NCI-H2081 treated with DMSO at 0.1 percent for 48 hours (cell line): Measurements from ENCODE around the gene GK2.

Experiments used
- DNase-seq: peaks from one replicate; lab custom pipeline; 2025; lab: John Stamatoyannopoulos, UW

Gene GK2

DNA sequence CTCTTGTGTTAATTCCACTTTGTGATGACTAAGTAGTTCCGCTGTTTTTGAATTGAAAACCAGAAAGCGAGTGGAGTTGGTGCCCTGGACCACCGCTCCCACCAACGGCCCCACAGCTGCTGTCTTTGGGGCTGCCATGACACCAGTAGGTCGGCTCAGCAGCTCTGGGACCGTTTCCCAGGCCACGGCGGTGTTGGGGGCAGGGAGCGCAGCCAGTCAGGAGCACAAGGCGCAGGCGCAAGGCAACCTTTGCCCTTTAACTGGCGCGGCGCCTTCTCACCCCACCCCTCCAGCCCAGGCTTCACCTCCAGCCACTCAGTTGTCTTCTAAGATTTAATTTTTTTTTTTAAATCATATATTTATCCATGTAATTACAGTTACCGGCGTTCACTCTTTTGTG lies at the start of gene GK2:
TSS of gene GK2 (minus strand) at position 166 of the 400 bp plus-strand sequence. CDS start at position 138, 28 bp downstream.
- DNase-seq, result no peak

DNA sequence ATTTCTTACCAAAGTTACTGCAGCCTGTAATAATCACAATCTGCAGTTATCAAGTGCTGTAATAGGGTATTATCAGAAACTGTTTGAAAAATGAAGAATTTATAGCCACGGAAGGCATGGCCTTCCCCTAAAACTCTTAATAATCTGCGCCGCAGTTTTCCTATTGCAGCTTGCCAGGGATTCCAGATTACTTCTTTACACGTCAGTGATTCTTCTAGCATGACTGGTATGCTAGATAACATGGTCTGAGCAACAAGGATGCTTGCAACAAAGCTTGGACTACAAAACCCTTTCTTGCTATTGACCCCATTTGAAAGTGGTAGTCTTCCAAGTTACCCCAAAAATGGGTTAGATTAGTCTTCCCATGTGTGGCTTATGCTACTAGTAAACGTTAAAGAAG lies 47.2 kb upstream of the GK2 start:
- DNase-seq, result no peak

DNA sequence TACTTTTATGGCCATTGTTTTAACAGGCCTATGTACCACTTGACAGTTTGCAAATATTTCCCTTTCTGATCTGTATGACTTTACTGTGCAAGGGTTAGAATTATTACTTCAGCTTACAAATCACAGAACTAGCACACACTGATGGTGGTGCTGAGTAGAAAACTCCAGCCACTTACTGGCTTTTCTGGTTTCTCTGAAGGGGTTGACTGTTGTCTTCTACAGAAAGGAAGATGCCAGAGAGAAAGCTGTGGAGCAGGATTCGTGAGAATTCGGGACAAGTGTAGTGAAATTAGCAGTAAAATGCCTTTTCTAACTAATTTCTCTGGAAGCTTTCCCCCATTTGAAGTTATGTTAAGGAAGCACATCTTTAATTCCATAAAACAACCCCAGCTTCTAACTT lies 46.6 kb upstream of the GK2 start:
- DNase-seq, result no peak

DNA sequence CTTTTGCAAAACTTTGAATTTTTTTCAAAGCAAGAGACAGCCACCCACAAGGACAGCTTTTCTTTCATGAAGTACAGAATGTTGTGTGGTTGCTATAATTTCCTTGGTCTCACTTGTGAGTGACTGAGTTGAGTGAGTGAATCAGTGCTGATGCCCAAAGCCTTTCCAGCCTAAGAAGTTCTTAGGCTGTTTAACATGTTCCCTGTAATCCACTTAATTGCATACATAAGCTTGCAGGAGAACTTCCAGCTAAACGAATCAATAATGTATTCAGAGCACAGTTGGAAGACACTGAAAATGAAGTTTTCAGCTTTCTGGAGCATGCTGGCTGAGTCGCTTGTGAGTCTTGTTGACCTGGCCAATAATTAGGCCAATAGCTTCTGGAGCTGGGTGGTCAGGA lies 42.0 kb upstream of the GK2 start:
- DNase-seq, result no peak

DNA sequence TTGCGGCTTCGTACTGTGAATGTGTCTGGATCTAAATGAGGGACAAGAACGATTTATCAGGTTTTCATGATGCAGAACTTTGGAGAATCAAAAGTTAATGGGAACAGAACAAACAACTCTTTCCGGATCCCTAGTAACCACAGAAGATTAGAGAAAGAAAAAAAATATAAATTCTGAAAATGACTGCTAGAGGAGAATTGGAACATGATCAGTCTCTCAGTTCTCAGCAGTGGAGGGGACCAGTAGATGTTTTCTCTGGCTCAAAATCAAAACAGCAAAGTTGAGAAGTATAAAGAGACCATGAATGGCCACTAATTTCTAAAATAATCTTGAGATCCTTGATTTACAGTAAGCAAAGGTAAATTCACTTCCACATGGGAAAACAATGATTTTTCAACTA lies 38.1 kb upstream of the GK2 start:
- no peak for DNase-seq

DNA sequence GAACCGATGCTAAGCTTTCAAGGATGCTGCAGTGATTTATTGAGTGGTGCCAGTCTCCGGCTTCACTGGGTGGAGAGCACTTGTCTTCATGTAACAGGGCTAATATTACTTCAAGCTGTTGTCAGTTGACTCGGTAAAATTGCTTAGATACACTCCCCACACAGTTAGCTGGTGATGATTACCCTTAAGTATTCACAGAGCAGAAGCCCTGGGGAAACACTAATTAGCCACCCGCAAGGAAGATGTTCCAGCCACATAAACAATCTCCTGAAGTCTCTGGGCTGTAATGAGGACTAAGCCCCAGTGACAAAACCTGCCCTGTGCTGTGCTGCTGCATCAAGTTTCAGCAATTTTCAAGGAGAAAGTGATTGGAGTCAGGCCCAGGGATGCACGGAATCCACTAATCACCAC lies 37.3 kb upstream of the GK2 start:
- no peak for DNase-seq

DNA sequence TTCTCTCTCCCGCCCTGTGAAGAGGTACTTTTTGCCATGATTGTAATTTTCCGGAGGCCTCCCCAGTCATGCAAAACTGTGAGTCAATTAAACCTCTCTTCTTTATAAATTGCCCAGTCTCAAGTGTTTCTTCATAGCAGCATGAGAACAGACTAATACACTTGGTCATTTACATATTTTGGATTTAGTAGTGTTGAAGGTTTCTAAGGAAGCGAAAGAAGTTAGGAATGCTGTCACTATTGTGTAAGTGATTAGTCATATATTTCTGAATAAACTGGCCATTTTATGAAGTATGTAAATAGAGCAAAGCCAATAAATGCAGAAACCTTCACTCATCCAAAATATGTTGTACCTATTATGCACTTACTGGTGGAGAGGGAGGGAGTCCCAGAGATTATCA lies 34.4 kb upstream of the GK2 start:
- no peak for DNase-seq

DNA sequence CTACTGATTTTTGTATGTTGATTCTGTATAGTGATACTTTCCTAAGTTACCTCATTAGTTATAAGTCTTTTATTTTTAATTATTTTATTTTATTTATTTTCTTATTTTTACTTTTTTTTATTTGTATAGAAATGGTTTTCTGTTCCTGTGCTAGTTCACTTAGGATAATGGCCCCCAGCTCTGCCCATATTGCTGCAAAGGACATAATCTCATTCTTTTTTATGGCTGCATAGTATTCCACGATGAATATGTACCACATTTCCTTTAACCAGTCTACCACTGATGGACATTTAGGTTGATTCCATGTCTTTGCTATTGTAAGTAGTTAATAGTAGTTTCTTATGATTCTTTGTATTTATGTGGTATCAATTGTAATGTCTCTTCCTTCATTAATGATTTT lies 31.5 kb upstream of the GK2 start:
- no peak for DNase-seq

DNA sequence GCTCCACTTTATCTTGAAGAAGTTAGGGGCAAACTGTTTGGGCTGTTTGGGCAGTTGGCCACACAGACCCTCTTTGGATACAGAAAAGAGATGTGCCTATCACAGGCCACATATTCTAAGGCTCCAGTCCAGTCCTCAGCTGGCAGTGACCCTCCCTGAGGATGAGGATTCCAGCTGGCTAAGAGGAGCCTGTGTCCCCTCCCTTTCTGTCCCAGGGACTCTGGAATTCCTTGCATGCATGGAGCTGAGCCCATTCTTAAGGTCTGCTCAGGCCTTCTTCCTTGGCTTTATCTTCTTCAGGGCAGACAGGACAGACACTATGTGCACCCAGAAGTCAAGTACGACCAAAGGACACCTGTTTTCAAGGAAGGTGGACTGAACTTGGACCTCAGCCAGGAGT lies 23.8 kb upstream of the GK2 start:
- no peak for DNase-seq

DNA sequence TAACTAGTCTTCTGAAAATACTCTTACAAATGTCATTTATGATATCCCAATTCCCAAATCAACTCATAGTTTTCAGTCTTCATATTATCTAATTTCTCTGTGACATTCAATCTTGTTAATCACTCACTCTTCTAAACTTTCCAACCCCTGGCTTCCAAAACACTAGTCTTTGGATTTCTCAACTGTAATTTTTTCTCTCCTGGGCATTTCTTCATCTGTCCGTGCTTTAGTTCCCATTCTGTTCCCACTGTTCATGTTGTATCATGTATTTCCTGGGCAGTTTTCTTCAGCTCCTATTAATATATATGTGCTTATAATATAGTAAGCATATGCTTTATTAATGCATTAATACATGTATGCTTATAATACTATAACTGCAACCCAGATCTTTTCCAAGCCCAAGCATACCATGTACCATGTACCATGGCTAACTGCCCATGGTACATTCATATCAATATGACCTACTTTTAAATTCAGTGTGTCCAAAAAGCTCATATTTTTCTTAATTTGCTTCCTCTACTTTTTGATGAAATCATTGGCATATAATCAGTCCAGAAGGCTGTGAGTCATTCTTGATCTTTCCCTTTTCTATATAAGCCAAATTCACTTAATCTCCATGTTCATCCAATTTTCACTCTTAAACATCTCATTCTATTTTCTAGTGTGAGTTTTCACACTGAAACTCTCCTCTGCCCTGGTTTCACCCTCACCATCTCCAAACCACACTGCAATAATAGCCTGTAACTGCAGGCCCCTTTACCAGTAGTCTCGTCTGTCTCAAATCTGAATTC lies 21.3 kb upstream of the GK2 start:
- no peak for DNase-seq

DNA sequence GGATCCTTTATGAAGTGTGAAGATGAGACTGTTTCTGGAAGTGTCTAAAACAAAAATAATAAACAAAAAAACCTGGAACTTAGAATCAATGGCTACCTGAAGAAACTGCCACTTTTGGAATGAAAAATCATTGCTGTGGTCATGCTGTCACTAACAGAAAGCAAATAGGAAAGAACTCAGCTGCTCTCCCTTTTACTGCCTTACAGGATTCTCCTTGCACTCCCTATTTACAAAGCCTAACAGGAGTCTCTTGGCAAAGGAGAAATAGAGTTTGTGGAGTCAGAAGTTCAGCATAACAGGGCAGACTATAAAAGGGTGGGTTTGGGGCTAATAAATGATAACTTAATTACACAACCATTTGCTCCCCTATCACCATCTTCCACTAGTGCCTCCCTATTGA lies 19.0 kb upstream of the GK2 start:
- DNase-seq, result no peak

DNA sequence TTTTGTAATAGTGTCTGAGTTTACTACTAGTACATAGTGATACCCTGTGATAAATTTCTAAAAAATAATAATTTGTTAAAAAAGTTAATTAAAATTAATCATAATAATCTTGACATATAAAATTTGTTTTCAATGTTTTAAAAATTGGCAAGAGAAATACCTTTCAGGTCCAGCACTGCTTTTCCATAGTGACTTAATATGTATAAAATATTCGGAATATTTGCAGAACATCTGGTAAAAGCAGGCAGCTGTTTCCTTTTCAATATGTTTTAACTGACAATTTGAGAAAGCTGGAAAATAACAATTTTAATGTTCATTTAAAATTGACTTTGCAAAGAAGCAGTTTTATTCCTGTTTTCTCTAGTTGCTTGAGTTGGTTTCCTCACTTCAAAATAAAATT lies 17.6 kb upstream of the GK2 start:
- no peak for DNase-seq

DNA sequence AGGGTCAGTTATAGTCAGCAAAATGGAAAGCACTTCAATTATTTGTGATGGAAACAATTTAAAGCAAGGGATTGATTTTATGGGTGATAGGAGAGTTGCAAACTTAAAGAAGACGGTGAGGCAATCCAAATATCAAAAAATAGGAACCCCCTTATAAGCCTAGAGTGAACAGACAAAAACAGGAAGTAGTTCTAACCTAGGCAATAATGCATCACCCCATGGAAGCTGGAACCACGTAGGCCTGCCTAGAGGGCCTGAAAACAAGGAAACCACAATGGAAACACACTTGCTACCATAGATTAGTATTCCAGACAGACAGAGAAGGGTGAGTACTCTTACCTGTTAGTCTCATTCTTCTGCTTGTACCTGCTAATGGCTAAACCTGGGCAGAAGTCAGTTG lies 13.5 kb upstream of the GK2 start:
- no peak for DNase-seq

DNA sequence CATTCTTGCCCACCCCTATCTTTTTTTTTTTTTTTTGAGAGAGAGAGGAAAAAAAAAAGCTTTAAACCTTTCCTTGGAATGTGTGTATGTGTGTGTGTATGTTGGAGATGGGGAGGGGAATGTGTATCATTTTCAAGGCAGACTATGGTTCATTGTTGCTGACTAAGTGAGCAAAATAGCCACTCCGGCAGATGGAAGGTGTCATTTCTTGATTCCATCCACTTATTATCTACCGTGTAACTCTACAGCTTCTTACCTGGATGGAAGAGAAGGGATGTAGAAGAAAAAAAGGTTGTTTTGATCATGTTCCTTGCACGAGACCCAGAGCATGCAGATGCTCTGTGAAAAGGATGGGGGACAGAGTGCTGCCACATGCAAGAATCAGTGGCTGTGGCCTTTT lies 5.9 kb upstream of the GK2 start:
- DNase-seq, result no peak

DNA sequence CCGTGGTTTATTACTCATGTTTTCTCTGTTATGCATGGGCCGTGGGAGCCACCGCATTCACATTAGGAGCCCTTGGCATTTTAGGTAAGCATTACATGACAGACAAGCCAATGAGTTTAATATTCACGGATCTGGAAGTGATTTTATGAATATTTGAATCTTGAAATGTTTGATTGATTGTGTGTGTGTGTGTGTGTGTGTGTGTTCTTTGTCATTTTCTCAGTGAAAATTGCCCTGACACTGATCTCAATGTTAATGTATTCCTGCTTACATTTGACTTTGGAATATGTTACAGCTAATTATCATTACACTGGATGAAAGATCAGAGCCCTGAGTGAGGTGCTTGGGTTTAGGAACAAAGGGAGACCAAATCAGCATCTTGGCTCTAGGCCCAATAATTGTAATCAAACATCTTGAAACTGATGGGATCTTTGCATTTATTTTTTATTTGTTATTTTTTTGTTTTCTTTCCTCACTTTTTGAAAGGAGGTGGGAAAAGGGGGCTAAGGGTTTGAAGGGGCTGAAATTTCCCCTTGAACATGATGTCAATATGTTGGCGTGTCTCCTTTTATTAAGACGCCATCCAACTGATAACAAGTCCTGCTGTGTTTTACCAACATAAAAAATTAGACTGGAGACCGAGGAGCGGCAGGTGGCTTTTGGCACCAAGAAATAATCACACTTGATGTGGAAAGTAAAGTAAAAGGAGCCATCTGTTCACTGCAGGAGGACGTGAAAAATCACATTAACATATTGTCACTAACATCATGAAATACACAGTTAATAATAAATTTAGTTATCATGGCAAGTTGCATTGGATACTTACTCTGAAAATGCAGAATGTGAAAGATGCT lies 5.2 kb upstream of the GK2 start:
- peak; percentile 31 for DNase-seq

DNA sequence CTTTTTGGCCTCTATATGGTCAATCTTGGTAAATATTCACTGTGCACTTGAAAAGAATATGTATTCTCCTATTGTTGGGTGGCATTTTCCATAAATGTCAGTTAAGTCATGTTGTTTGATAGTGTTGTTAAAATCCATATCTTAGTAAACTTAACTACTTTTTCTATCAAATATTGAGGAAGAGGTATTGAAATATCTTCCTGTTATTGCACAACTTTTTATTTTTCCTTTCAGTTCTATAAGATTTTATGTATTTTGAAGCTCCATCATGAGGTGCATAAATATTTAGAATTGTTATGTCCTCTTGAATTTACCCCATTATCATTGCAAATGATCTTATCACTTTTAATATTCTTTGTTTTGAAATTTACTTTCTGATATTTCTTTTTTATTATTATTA lies 3.4 kb downstream of the GK2 start:
- DNase-seq, result no peak

DNA sequence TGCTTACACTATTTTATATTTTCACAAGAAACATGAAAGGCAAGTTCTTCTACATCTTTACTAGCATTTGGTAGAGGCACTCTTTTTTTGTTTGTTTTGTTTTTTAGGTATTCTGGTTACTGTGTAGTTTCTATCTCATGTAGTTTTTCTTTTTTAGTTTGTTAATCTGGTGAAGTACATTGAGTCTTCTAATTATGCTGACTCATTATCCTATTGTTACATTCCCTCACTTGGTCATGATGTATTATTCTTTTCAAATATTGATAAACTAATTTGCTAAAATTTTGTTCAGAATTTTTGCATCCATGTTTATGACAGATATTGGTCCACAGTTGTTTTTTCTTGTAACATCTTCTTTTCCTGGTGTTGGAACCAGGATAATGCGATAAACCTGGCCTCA lies 4.7 kb downstream of the GK2 start:
- DNase-seq, result no peak

DNA sequence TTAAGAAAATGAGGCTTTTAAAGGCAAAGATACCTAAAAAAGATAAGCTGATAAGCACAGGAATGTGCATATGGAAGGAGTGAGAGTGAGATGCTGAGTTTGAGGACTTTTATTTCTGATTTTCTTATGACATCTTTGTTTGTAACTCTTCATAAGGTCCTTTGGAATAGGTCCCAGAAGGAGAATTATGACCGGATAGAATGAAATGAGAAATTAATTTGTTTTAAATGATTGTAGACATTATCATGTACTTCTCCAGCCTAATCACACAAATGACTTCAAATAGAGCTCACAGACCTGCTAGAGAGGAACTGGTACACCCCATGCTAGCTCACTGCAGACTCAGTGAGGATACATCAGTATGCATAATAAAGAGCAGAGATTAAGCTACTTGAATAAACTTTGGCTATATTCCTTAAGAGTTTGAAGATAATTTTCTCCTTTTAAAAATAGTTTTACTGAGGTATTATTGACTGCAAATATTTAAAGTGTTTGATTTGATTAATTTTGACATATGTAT lies 5.6 kb downstream of the GK2 start:
- no peak for DNase-seq

DNA sequence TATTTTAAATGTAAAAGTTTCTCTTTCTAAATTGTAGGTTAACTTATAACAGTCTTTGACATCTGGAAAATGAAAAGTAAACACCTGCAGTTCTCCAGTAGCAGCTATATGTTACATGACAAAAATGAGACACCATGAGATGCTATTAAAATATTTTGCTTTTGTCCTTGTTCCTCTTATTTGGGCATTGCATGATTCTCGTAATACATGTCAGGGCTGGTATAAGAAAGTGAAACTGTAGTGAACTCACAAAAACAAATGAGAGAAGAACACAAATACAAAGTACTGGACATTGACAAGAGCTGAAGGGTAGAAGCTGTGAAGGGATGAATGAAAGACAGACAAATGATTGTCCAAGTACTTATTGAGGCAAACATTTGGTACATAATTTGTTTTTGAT lies 9.0 kb downstream of the GK2 start:
- no peak for DNase-seq

DNA sequence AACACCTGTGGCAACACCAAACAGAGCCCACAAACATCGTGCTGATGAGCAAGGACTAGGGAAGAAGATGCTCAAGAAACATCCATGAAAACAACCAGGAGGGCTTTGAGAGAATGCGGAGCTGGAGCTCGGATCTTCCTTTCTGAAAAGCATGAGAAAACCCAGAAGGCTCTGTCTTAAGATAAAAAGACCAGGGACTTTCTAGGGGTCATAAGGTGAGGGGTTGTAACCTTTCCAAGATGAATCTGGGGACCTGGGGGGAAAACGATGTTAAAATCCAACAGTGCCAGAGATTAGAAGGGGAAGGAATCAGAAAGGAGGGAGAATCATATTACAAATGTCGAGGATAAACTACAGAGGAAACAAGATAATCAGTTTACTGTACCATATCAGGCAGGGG lies 10.1 kb downstream of the GK2 start:
- DNase-seq, result no peak

DNA sequence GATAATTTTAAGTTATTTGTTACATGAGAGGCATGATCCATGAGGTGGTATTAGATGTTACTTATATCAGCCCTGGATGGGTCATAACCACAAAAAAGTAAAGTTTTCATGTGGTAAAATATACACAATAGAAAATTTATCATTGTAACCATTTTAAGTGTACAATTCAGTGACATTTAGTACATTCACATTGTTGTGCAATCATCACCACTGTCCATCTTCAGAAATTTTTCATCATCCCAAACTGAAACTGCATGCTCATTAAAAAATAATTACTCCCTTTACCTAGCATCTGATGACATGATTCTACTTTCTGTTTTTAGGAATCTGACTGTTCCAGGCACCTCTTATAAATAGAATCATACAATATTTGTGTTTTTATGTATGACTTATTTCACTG lies 11.2 kb downstream of the GK2 start:
- DNase-seq, result no peak

DNA sequence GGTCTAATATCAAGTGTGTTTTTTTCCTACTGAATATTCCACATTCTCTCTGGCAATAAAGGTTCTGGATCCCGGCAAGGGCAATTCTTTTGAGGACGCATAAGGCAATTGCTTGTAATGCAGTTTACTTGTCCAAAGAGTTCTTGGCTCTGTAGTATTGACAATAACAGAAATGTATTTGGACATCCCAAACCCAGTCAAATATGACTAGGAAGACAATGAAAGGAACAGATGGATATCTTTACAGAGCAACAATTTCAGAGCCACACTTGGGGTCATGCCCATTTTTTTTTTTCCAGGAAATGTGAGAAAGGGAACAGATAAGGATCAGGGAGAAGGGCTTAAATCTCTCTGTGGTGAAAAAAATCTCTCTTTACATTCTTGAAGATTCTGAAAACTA lies 12.2 kb downstream of the GK2 start:
- no peak for DNase-seq

DNA sequence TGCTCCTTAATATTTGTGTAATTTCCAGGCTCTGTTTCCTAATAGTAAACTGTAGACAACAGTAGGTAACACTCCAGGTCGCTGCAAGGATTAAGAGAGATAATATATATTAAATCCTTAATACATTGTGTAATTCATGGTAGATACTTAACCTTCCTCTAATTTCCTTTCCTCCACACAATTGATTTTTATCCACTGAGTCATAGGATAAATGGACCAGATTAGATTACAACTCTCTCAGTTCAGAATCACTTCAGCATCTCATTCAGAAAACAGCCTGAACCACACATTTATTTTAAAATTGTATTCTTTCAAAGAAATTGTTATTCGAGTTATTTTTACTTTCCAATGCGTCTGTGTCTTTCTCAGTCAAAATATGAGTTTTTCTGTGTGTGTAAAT lies 17.1 kb downstream of the GK2 start:
- DNase-seq, result no peak
